Activated T-helper 1 cell treated with Interleukin-2 at 50 U/mL for 16 hours (primary cell): ENCODE results near the gene CAMSAP2.

Experiments
- DNase-seq: peaks from one replicate; pipeline ENCODE4 v3.0.0-alpha.2; 2020; ENCODE audit warnings: low read depth

The CAMSAP2 gene, protein sequence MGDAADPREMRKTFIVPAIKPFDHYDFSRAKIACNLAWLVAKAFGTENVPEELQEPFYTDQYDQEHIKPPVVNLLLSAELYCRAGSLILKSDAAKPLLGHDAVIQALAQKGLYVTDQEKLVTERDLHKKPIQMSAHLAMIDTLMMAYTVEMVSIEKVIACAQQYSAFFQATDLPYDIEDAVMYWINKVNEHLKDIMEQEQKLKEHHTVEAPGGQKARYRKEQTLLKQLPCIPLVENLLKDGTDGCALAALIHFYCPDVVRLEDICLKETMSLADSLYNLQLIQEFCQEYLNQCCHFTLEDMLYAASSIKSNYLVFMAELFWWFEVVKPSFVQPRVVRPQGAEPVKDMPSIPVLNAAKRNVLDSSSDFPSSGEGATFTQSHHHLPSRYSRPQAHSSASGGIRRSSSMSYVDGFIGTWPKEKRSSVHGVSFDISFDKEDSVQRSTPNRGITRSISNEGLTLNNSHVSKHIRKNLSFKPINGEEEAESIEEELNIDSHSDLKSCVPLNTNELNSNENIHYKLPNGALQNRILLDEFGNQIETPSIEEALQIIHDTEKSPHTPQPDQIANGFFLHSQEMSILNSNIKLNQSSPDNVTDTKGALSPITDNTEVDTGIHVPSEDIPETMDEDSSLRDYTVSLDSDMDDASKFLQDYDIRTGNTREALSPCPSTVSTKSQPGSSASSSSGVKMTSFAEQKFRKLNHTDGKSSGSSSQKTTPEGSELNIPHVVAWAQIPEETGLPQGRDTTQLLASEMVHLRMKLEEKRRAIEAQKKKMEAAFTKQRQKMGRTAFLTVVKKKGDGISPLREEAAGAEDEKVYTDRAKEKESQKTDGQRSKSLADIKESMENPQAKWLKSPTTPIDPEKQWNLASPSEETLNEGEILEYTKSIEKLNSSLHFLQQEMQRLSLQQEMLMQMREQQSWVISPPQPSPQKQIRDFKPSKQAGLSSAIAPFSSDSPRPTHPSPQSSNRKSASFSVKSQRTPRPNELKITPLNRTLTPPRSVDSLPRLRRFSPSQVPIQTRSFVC (N-terminal part only)

GRCh38 chr1:200738327-200738948, at the start of gene CAMSAP2:
TSS of gene CAMSAP2 (plus strand) at chr1:200738893. CDS start at chr1:200739828, 935 bp downstream.
- peak; percentile 52 for DNase-seq

DNA sequence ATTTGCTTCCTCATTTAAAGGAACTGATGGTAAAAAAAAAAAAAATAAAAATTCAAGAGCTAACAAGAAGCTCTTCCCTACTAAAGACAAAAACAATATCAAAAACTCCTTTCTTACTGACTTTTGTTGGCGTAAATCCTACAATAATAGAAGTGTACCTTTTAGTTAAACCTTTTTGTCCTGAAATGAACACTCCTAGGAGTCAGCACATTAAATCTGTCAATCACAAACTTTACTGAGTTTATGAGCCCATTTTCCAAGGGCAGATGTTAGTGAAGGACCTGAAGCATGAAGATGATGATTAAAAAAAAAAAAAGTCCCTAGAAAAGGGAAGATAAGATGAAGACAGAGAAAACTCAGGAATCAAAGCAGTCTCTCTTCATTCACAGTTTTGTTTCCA, 46.4 kb upstream of the CAMSAP2 start:
- DNase-seq: no peak

- no peak for DNase-seq
These were observed 45.4 kb upstream of the CAMSAP2 start for GRCh38 chr1:200693327-200693726.

DNA sequence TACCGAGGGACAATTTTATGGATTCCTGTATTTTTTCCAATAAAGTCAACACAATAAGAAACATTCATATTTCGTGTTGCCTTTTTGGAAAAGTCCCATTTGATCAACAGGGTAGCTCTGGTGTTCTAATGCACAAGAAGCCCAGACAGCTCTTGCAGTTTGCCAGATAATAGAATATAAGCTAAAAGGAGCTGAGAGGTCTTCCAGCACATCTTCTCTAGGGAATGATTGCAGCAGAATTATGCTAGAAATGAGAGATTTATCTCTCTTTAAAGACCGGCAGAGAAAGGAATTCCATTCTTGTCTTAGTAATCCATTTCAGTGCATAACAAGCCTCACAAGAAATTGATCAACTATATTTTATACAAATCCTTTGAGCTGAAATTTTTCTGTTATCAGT, 44.0 kb upstream of the CAMSAP2 start:
- DNase-seq: no peak

GRCh38 chr1:200699871-200700270, 38.8 kb upstream of the CAMSAP2 start:
- no peak for DNase-seq

GRCh38 chr1:200704986-200705500, 33.6 kb upstream of the CAMSAP2 start:
- DNase-seq: no peak

DNA sequence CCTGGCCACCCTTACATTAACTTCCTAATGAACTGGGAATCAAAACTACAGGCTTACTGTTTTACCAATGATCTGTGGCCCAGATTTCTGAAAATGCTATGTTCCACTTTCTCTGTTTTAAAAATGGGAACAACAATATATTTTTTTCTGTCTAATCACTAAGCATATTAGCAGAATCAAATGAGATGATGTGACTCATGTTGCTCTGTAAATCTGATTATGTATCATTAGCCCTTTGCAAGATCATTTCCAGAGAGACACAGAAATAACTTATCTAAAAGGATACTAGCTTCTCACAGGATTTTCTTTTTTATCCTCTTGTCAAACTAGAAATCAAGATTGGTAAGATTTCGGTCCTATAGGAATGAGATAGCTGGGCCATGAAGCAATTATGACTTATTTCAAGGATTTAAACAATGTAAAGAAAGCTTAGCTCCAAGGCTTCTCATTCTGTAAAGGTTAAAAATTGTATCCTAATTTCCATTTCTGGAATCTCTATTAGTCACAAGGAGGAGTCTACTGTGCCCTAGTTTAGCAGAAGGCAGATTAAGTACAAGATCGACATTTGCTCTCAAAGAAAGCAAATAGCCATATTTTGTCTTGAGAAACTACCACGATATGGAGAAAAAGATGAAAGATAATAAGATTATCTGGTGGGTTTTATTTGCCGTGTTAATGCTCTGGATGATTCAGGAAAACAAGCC, 32.4 kb upstream of the CAMSAP2 start:
- no peak for DNase-seq

DNA sequence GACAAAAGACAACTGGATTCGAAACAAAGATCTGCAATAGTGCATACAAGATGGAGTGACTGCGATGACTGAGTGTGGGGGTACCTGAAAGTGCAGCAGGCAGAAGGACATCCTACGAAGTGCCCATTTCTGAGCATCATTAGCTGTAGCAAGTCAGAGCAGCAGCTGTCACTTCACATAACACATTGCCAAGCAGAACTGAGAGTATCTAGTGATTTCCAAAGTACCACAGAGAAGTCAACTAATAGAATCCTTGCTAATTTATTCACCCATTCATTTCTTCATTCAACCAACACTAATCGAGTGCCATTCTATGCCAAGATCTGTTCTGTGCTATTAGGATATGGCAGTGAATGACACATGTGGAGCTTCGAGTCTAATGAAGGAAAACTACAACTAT, 31.6 kb upstream of the CAMSAP2 start:
- DNase-seq: no peak

DNA sequence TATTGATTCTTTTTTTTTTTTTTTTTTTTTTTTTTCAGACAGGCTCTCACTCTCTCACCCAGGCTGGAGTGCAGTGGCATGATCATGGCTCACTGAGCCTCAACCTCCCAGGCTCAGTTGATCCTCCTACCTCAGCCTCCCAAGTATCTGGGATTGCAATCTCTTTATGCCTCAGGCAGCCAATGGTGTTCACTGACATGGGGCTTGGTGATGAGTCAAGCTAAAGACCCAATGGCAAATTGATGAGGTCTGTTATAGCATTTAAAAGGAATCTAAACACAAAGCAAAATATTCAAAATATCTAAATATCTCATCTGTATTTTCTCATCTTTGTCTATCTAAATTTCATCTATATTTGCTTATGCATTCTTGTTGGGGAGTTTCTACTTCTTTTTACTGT, 30.5 kb upstream of the CAMSAP2 start:
- DNase-seq: no peak

- DNase-seq: no peak
These were observed 29.9 kb upstream of the CAMSAP2 start for GRCh38 chr1:200708769-200709168.

- no peak for DNase-seq
These were observed 28.5 kb upstream of the CAMSAP2 start for GRCh38 chr1:200710166-200710565.

DNA sequence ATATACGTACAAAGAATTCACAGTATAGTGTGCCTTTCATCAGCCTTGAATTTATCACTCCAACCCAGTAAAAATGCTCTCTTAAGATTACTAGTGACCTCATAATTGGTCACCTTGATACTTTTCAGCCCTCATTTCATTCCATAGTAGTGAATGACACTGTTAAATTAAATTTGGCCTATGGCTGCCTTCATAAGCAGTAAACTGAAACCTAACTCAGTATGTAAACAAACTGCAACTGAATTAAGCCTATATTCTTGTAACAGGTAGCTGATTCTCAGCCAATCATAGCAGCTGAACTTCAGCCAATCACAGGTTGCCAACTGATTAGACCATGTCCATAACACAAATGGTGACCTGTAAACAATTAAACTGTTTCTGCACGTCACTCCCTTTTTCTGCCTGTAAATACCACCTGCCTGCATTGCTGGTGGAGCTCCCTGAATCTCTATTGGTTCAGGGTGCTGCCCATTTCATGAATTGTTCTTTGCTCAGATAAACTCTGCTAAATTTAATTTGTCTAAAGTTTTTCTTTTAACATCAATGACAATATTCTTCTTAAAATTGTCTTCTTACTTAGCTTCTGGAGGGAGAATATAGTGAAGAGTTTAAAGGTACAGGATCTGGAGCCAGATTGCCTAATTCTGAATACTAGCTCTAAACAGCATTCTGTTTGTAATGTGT, 24.0 kb upstream of the CAMSAP2 start:
- DNase-seq: no peak

DNA sequence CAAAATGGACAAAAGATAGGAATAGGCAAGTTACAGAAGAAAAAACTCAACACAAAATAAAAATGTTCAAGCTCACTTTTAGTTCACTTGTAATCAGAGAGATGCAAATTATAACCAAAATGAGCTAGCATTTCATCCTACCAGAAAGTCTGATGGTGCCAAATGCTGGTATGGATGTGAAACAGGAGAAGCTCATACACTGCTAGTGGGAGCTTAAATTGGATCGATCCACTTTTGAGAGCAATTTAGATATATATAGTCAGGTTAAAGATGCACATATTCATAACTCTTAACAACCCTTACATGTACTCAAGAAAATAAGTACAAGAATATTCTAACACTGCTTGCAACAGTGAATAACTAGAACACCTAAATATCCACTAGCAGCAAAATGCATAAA, 18.5 kb upstream of the CAMSAP2 start:
- no peak for DNase-seq

- no peak for DNase-seq
These were observed 14.6 kb upstream of the CAMSAP2 start for GRCh38 chr1:200724064-200724463.

DNA sequence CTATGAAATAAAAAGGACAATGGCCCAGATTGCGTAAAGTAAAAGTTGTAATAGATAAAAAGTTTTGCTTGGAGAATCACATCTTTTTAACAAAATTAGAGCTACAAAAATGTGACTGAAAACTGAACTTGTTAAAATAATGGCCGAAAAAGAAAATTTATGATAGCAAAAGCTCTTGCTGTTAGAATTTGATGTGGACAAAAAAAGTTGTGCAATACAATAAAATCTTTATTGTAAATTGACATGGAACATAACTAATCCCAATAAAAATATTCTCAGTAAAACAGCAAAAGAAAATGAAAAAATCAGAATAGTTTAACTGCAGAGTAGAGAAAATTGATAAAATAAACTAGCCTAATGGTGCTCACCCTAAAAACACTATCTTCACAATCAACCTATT, 11.4 kb upstream of the CAMSAP2 start:
- no peak for DNase-seq

DNA sequence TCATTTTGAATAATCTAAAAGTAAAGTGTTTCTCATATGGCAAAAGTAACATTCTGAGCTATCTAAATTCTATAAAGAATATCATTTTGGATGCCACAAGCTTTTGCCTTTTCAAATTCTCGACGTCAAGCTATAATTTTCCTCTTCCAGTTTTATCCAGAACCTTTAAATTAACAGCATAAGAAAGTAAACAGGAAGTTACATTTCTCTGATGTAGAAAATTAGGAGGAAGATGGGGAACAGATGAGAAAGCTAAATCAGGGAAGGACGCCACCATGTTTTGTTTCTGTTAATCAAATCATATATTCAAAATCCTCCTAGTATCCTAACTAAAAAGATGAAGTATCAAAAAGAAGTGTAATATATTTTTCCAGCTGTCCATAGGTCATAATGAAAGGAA, 8.8 kb upstream of the CAMSAP2 start:
- no peak for DNase-seq

DNA sequence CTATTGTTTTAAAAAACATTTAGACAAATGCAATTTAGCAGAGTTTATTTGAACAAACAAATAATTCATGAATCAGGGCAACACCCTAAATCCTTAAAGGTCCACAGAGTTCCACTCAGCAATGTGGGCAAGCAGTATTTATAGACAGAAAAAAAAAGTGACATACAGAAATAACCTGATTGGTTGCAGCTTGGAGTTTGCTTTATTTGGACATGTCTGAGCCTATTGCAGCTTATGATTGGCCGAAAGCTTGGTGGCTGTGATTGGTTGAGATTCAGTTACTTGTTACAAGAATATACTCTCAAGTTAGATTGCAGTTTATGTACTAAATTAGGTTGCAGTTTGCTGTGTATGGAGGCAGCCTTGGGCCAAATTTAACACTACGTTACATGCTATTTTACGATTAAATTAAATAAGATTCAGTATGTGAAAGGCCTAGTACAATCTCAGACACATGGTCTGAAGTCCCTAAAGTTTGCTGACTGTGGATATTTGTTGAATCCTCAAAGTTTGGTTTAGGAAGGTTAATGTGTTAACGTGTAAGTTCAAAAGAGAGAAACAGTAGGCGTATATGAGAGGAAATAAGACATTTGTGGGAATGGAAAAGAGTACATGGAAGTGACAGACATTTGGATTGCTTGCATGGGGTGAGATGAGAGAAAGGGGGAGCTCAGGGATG, 6.9 kb upstream of the CAMSAP2 start:
- no peak for DNase-seq

DNA sequence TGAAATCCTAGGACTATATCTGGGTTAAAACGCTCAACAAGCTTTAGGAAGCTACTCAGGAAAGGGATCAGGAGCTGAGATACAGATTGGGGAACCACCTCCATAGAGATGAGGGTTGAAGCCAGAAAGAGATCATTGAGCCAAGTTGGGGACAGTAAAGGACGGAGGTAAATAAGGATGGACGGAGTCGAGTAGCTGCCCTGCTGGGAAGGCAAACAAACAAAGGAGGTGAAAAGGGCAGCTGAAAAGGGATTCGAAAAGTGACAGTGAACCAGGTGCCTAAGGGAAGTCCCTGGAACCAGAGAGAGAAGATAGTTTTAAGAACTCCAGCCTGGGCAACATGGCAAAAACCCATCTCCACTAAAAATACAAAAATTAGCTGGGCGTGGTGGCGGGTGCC, 6.3 kb upstream of the CAMSAP2 start:
- DNase-seq: no peak

- DNase-seq: no peak
These were observed 4.8 kb upstream of the CAMSAP2 start for GRCh38 chr1:200733907-200734306.

GRCh38 chr1:200737647-200738291, 924 bp upstream of the CAMSAP2 start:
- no peak for DNase-seq
